Loucy (cell line): Measurements from ENCODE around the gene VDAC1.
A peak's percentile ranks its signal among the peaks of the same experiment; 100 is the strongest.

Source experiments
- H2AFZ ChIP-seq: fragments of 200-600 bp; sonication (generic); 2 replicates; pipeline ENCODE4 v1.6.0; 2016; ENCODE audit warnings: antibody characterized with exemption, mild to moderate bottlenecking, low read length, moderate library complexity
- H3F3A ChIP-seq: fragments of 200-600 bp; 2 replicates; pipeline ENCODE4 v1.6.0; 2016; ENCODE audit warnings: antibody characterized with exemption, low read depth, mild to moderate bottlenecking
- H3K27me3 ChIP-seq: fragments of 200-600 bp; sonication (generic); 2 replicates; pipeline ENCODE4 v1.6.1; 2014; ENCODE audit warnings: low read length, mild to moderate bottlenecking; ENCODE audit not compliant: insufficient read depth, poor library complexity, severe bottlenecking
- H3K36me3 ChIP-seq: fragments of 200-600 bp; sonication (generic); 2 replicates; pipeline ENCODE4 v1.6.1; 2016; ENCODE audit warnings: low read length; ENCODE audit not compliant: insufficient read depth
- H3K4me1 ChIP-seq: fragments of 200-600 bp; sonication (generic); 2 replicates; pipeline ENCODE4 v1.5.1; 2014; ENCODE audit warnings: low read length, mild to moderate bottlenecking; ENCODE audit not compliant: insufficient read depth, poor library complexity, severe bottlenecking
- H3K4me2 ChIP-seq: fragments of 200-600 bp; sonication (generic); 2 replicates; pipeline ENCODE4 v1.6.0; 2014; ENCODE audit warnings: antibody characterized with exemption, low read length, low read depth, mild to moderate bottlenecking; ENCODE audit not compliant: poor library complexity, severe bottlenecking
- H3K4me3 ChIP-seq: fragments of 200-600 bp; sonication (generic); 2 replicates; pipeline ENCODE4 v1.5.1; 2014; ENCODE audit warnings: low read length, mild to moderate bottlenecking, mixed read lengths; ENCODE audit not compliant: poor library complexity, severe bottlenecking
- H3K79me2 ChIP-seq: fragments of 200-600 bp; sonication (generic); 2 replicates; pipeline ENCODE4 v1.6.1; 2014; ENCODE audit warnings: low read length; ENCODE audit not compliant: insufficient read depth
- H3K9ac ChIP-seq: fragments of 200-600 bp; sonication (generic); 2 replicates; pipeline ENCODE4 v1.6.0; 2014; ENCODE audit warnings: mild to moderate bottlenecking, low read depth, low read length, moderate library complexity; ENCODE audit not compliant: poor library complexity, severe bottlenecking
- H3K9me2 ChIP-seq: fragments of 200-600 bp; sonication (generic); replicated peaks from 2 replicates; pipeline ENCODE4 v1.6.1; 2016; ENCODE audit warnings: low read depth, low read length, mixed read lengths
- H3K9me3 ChIP-seq: fragments of 200-600 bp; sonication (generic); 2 replicates; pipeline ENCODE4 v1.6.1; 2014; ENCODE audit warnings: mild to moderate bottlenecking, antibody characterized with exemption, low read length, low read depth; ENCODE audit not compliant: insufficient read depth
- H4K20me1 ChIP-seq: fragments of 200-600 bp; sonication (generic); 2 replicates; pipeline ENCODE4 v1.6.0; 2014; ENCODE audit warnings: antibody characterized with exemption, low read length, mild to moderate bottlenecking; ENCODE audit not compliant: insufficient read depth, poor library complexity, severe bottlenecking
- EZH2phosphoT487 ChIP-seq: fragments of 200-600 bp; IDR thresholded peaks from 2 replicates; pipeline ENCODE4 v1.6.1; 2018; ENCODE audit warnings: antibody characterized with exemption, mild to moderate bottlenecking, moderate library complexity, borderline replicate concordance
- TF ChIP-seq, protein P1 (sequence below): fragments of 200-600 bp; sonication (generic); conservative IDR thresholded peaks from 2 replicates; pipeline ENCODE4 v1.5.1; 2014; ENCODE audit warnings: mild to moderate bottlenecking, antibody characterized with exemption, low read length

VDAC1 gene, protein sequence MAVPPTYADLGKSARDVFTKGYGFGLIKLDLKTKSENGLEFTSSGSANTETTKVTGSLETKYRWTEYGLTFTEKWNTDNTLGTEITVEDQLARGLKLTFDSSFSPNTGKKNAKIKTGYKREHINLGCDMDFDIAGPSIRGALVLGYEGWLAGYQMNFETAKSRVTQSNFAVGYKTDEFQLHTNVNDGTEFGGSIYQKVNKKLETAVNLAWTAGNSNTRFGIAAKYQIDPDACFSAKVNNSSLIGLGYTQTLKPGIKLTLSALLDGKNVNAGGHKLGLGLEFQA

GRCh38 chr5:134004626-134005416 lies at the start of gene VDAC1:
VDAC1 (minus strand) TSS chr5:134004975; CDS start chr5:133993012, 11,963 bp downstream.
- peaks cover 26% of the 10 kb centered on the region for H3K4me1 ChIP-seq
- no peaks in the 10 kb centered on the region for H3F3A ChIP-seq
- H3K9ac ChIP-seq: peak within 1 kb of the TSS; percentile 92
- no peaks in the 10 kb centered on the region for H3K36me3 ChIP-seq
- no peaks in the 10 kb centered on the region for H3K9me3 ChIP-seq
- no peaks in the 10 kb centered on the region for H3K27me3 ChIP-seq
- peak within 1 kb of the TSS; percentile 83 for H2AFZ ChIP-seq
- TF ChIP-seq EZH2phosphoT487: no peak
- TF ChIP-seq, protein P1, sequence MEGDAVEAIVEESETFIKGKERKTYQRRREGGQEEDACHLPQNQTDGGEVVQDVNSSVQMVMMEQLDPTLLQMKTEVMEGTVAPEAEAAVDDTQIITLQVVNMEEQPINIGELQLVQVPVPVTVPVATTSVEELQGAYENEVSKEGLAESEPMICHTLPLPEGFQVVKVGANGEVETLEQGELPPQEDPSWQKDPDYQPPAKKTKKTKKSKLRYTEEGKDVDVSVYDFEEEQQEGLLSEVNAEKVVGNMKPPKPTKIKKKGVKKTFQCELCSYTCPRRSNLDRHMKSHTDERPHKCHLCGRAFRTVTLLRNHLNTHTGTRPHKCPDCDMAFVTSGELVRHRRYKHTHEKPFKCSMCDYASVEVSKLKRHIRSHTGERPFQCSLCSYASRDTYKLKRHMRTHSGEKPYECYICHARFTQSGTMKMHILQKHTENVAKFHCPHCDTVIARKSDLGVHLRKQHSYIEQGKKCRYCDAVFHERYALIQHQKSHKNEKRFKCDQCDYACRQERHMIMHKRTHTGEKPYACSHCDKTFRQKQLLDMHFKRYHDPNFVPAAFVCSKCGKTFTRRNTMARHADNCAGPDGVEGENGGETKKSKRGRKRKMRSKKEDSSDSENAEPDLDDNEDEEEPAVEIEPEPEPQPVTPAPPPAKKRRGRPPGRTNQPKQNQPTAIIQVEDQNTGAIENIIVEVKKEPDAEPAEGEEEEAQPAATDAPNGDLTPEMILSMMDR: no peak
- H3K4me2 ChIP-seq: peak within 1 kb of the TSS; percentile 92
- H3K9me2 ChIP-seq: no peaks in the 10 kb centered on the region
- peaks cover 26% of the 10 kb centered on the region for H4K20me1 ChIP-seq
- H3K79me2 ChIP-seq: peaks cover 55% of the 10 kb centered on the region
- peak within 1 kb of the TSS; percentile 89 for H3K4me3 ChIP-seq

DNA sequence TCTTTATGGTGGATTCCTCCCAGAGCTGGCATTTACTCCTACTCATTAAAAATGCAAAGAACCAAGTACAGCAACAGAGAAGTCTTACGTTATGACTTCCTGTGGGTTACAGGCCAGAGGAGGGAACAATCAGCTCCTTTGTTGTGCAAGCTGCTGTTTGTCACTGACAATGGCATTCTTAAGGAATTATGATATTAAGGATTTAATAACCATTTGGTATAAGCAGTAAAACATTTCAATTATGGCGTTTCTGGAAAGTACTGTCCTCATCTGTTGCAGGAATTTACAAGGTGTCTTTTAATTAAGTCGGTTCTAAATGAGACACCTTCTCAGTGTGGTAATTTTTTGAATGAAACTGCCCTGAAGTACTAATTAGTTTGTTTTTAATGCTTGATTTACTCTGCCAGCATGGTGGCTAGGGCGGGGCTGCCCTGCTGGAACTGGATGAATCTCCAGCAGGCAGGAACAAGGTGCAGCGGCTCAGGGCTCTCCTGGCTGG lies 49.1 kb upstream of the VDAC1 start:
- H3F3A ChIP-seq: no peaks in the 10 kb centered on the region
- no peaks in the 10 kb centered on the region for H4K20me1 ChIP-seq
- peak overlapping the region; percentile 36 for H3K4me2 ChIP-seq
- H3K9me3 ChIP-seq: no peaks in the 10 kb centered on the region
- H2AFZ ChIP-seq: peak overlapping the region; percentile 77
- peak overlapping the region; percentile 42 for H3K9ac ChIP-seq
- no peak for TF ChIP-seq EZH2phosphoT487
- TF ChIP-seq, protein P1: no peak
- no peaks in the 10 kb centered on the region for H3K79me2 ChIP-seq
- H3K36me3 ChIP-seq: no peaks in the 10 kb centered on the region
- H3K27me3 ChIP-seq: no peaks in the 10 kb centered on the region
- no peaks in the 10 kb centered on the region for H3K9me2 ChIP-seq
- H3K4me1 ChIP-seq: peaks cover 13% of the 10 kb centered on the region
- H3K4me3 ChIP-seq: no peak overlapping the region

DNA sequence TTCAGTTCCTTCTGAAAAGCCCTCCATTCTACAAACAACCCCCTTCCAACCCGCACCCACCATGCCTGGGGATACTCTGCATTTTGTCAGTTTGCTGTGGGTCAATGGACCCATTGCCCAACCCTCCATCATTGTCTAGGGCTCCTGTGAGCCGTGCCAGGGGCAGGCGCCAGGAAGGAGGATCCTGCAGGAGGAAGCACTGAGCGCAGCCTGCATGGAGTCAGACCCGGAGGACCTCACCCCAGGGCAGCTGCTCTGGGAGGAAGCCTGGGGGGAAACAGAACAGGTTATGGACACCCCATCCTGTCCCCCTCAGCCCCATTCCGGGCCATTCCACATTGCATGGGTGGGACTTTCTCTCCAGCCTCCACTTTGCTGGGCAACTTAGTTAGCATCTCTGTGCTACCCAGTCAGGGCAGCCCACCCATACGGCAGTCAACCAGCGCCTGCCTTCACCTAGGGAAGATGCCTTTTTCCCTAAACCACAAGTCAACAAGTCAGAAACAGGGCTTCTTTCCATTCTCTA lies 48.6 kb upstream of the VDAC1 start:
- Histone ChIP-seq H3K9ac (no peak overlapping the region), H4K20me1 (no peaks in the 10 kb centered on the region), H3K27me3 (no peaks in the 10 kb centered on the region), H3K79me2 (no peaks in the 10 kb centered on the region), H3K9me2 (no peaks in the 10 kb centered on the region), H2AFZ (peak overlapping the region; percentile 77), H3F3A (no peaks in the 10 kb centered on the region), H3K4me1 (peaks cover 13% of the 10 kb centered on the region), H3K4me2 (peak overlapping the region; percentile 36), H3K36me3 (no peaks in the 10 kb centered on the region), H3K9me3 (no peaks in the 10 kb centered on the region), H3K4me3 (no peak overlapping the region)
- TF ChIP-seq, protein P1: no peak
